NOMO-1 treated with DMSO at 0.1 percent for 48 hours (cell line): ENCODE measurements around the gene MOV10.

Experiments
- DNase-seq: peaks from one replicate; lab custom pipeline; 2025; ENCODE audit not compliant: unreplicated experiment; lab: John Stamatoyannopoulos, UW

MOV10 gene

DNA sequence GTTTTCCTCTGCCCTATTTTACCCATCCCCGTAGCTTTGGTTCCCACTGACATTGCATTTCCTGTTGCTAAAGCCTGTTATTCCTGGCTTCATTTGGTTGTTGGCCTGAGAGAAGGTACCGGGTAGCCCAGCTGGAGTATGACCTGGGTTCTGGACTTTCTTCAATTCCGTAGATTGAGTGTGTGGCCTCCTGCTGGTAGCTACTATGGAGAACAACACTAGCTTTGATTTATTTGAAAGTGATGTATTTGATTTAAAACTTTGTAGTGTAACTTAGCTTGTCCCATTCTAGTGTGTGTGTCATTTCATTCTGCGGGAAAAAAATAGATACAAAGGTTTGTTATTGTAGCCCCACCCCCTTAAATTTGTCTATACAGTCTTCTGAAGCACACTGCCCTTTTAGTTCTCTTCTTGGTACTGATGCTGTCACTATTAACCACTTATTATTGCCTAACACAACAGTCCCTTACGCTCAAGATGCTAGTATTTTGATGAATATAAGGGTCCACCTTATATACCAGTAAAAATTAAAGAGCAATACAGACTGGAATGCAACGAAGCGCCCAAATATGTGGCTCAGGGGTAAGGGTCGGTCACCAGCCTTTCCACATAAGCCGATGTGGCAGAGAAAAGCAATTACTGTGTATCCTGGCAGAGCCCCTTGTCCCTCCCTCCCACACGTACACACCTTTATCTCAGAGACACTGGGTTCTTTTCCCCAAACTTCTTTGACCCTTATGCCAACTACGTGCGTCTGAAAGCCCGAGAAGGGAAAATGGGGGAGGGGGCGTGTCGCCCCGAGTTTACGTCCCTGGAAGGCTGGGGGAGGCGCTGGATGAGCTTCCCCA lies 643 bp upstream of the MOV10 start:
- DNase-seq, result peak; percentile 72

DNA sequence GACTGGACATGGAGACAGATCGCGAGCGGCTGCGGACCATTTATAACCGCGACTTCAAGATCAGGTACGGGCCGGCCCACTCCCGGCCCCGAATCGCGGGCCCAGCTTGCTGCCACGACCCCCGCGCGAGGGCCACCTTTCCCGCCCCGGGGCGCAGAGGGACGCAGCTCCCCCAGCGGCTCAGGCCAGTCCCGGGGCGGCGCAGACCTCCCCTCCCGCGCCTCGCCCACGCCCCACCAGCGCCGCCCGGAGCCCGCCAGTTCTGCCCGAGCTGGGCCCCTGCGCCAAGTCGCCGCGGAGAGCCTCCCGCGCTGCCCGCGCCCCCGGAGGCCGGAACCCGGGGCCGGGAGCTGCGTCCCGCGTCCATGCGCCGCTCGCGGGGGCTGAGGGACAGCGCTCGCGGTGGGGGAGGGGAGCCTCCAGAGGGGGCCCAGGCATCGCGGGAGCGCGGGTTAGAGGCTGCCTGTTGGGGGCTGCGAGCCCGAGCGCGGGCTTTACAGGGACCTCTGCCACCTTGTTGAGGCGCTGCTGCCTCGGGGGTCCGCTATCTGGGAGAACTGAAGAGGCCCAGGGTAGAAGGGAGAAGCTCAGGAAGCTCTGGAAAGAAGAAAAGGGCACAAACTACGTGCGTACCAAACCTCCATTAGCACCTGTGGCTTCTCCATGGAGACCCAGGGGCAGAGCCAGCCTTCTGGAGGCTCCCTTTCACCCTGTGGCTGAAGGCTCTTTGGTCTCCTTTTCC lies 698 bp downstream of the MOV10 start:
- DNase-seq, result no peak

- DNase-seq, result no peak
These were observed 1.4 kb downstream of the MOV10 start for GRCh38 chr1:112675728-112676381.

DNA sequence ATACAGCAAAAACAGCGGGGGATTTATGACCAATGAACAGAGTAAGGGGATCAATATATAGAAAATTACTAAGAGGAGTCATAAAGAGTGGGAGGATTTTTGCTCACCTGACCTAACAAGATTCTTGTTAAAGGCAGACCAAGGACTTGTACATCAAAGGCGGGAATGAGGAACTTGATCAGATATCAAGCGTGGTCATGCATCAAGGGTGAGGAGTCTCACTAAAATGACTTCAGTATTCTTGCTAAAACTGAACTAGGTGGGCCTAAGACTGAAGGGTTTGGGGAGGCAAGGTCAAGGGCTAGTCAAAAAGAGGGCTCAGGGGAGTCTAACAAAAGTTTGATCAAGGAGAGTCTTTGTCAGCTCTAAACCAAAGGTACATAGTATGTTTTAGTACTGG lies 2.1 kb downstream of the MOV10 start:
- DNase-seq, result no peak

DNA sequence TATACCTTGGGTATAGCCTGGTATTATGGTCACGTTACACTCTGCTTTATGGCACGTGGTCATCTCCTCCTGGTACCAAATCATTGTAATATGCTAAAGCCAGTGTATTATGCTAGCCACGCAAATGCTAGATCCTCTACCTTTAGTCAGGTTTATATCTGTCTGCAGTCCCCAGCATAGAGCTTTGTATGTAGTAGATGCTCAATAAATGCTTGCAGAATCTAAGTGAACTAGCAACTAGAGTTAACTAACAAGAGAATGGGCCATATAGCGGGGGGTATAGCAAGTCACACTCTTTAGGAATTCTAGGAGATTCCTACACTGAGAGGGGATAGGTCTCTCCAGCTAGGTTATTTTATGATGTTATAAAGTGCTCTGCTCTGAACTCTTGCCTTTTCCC lies 3.0 kb downstream of the MOV10 start:
- DNase-seq, result no peak

DNA sequence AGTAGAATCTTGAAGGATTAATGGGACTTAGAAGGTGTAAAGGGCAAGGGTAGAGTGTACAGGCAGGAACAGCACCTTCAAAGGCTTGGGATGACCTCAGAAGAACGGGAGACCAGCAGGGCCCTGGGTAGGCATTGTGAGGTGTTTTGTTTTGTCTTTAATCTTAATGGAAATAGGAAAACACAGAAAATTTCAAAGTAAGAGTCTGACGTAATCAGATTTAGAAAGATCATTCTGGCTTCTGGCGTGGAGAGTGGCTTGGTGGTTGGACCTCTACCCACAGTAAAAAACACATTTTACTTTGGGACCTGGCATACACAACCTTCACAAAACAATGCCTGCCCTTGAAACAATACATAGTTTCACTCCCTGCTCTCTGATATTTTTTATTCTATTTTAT lies 4.1 kb downstream of the MOV10 start:
- DNase-seq, result no peak

DNA sequence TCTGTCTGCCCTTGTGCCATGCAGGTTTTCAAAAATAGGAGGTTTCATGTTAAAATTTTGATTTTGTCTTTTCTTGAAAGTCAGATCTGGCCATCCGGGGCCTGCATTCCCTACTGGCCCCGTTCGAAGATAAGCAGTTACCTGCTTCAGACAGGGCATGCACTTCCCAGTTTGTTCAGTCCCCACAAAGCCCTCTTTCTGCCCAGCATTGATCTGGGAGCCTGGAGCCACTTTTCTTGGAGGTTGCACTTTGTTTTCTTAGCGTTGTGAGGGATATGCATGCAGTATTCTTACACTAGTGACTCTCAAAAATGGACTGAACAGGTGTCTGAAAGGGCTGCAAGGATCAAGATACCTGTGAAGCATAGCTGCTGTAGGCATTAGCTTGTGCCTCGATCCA lies 11.5 kb downstream of the MOV10 start:
- no peak for DNase-seq

- no peak for DNase-seq
These were observed 12.0 kb downstream of the MOV10 start for GRCh38 chr1:112686417-112686816.

DNA sequence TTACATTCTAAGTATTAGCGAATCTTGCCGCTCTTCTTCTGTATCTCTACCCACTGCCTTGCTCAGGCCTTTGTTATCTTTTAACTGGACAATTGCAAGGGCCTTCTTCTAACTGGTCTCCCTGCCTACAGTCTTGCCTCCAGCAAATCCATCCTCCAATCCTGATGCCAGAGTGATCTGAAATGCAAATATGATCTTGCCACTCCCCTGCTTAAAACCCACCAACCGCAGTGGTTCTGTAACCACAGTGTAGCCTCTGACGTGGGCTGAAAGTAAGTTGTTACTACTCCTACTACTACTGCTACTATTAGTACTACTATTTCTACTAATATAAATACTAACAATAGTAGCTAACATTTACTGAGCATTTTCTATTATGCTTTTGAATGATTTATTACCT lies 12.4 kb downstream of the MOV10 start:
- no peak for DNase-seq

- no peak for DNase-seq
These were observed 12.9 kb downstream of the MOV10 start for GRCh38 chr1:112687361-112687760.

DNA sequence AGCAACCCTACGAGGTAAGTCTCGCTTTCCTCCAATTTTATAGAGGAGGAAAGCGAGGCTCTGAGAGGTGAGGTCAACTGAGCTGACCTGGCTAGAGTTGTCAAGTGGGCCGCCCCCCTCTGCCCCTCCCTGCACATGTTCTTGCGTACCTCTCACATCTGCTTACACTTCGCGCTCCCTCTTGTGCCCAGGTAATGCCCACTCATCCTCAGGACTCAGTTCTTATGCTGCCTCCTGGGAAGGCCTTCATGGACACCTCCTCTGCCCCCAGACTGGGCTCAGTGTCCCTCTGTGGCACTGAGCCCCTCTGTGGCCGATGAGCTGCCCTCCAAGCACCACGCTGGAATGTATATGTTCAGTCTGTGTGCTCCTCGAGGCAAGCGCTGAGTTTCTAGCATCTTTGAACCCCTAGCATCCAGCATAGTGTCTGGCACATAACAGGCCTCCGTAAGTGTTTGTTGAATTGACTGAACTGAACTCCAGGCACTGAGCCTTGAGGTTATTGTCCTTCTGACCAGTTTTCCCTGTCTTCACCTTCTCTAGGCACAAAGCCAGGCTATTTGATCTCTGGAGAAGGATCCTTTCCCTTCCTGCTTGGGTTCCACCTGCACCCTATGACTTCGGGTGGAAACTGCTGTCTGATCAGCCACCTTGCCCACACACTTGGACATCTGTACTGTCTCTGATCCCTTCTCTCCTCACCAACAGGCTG lies 13.5 kb downstream of the MOV10 start:
- no peak for DNase-seq

- no peak for DNase-seq
These were observed 14.3 kb downstream of the MOV10 start for GRCh38 chr1:112688781-112689193.

DNA sequence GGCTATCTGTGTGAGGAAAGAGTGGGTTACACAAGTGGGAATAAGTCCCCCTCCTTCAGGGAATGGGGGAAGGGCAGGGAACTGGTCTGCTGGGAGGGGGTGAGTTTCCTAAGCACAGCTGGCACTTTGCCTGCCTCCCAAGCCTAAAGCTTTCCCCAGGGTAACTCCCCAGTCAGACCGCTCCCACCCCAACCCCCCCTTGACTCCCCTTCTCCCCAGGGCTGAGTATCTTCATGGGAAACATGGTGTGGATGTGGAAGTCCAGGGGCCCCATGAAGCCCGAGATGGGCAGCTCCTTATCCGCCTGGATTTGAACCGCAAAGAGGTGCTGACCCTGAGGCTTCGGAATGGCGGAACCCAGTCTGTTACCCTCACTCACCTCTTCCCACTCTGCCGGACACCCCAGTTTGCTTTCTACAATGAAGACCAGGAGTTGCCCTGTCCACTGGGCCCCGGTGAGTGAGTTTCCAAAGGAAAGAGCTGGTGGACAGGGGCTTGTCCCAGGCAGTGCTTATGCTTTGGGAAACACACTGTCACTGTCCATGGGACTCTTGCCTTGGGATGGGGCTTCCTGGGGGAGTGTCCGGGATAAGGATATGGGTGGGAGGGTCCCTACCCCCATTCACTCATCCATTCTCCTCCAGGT lies 14.9 kb downstream of the MOV10 start:
- no peak for DNase-seq

- DNase-seq, result no peak
These were observed 15.4 kb downstream of the MOV10 start for GRCh38 chr1:112689842-112690237.

- DNase-seq, result no peak
These were observed 18.2 kb downstream of the MOV10 start for GRCh38 chr1:112692681-112693080.

DNA sequence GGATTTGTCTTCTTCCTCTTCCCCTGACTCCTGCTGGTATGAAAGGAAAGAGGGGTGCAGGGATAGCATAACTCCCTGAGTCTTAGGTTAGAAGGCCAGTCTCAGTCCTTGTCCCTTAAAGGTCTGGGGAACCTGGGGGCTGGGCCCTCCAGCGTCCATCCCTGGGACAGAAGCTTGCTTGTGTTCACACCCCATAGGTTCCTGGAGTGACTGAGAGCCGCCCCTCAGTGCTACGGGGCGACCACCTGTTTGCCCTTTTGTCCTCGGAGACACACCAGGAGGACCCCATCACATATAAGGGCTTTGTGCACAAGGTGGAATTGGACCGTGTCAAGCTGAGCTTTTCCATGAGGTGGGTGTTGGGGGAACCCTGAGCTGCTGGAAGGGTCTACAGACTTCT lies 19.4 kb downstream of the MOV10 start:
- DNase-seq, result no peak

DNA sequence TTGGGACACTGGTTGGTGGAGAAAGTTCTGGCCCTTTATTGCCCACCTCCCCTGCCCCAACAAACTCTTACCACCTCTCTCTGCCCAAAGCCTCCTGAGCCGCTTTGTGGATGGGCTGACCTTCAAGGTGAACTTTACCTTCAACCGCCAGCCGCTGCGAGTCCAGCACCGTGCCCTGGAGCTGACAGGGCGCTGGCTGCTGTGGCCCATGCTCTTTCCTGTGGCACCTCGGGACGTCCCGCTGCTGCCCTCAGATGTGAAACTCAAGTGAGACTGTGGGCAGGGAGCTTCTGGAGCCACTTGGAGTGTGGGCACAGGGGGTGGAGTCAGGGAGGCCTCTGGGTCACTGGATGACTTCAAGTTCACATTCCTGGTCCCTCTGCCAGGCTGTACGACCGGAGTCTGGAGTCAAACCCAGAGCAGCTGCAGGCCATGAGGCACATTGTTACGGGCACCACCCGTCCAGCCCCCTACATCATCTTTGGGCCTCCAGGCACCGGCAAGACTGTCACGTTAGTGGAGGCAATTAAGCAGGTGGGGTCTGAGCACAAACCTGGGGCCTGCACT lies 20.0 kb downstream of the MOV10 start:
- no peak for DNase-seq

DNA sequence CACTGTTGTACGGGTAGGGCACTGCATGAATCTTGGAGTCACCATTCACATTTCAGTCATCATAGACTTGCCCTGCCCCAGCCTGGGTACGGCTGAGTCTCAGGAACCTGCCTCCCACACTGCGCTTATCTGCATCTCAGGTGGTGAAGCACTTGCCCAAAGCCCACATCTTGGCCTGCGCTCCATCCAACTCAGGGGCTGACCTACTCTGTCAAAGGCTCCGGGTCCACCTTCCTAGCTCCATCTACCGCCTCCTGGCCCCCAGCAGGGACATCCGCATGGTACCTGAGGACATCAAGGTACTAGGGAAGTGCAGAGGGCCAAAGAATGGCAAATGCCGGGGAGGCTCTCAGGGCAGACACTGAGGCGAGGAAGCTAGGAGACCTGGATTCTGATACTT lies 20.8 kb downstream of the MOV10 start:
- DNase-seq, result no peak

DNA sequence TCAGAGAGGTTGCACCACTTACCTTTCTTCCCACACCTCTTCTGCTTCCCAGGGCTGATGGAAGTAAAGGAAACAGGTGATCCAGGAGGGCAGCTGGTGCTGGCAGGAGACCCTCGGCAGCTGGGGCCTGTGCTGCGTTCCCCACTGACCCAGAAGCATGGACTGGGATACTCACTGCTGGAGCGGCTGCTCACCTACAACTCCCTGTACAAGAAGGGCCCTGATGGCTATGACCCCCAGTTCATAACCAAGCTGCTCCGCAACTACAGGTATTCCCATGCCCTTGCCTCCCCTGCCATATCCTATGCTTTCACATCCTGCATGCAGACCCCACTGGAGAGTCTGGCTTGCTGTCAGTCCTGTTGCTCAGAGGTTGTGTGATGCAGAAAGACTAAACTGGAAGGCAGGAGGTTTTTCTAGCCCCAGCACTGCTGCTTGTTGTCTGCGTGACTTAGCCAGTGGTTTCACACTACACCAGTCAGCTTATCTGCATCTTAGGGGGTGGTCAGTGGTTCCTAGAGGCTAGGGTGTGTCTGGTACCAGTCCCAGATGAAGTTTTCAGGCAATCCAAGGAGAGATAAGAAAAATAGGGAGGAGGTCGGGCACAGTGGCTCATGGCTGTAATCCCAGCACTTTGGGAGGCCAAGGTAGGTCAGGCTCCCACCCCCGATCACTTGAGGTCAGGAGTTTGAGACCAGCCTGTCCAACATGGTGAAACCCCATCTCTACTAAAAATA lies 22.3 kb downstream of the MOV10 start:
- no peak for DNase-seq

DNA sequence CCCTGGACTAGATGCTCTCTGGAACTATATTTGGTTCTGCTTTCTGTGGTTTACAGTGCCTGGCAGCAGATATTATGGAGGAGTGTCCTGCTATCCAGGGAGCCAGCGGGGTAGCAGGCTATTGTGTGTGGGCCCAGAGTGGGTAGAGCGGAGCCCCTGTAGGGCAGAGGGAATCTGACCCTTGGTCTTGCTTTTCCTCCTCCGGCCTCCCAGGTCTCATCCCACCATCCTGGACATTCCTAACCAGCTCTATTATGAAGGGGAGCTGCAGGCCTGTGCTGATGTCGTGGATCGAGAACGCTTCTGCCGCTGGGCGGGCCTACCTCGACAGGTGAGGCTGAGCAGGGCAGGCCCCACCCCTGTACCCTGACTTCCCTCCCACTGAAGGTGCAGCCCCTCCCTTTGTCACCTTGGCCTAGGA lies 23.3 kb downstream of the MOV10 start:
- DNase-seq, result no peak
